GM19239 (cell line): ENCODE data around the gene IL1R2.
"Not testable (repeated sequence)": the region's sequence is repeated elsewhere in the genome, so short reads cannot be mapped to it uniquely, and the experiment has no call there.

Experiments
- DNase-seq: peaks from one replicate; pipeline ENCODE4 v3.0.0; 2011; ENCODE audit warnings: low spot score; ENCODE audit not compliant: insufficient read length
- FAIRE-seq: peaks from 2 replicates; lab custom pipeline; 2011; peaks lifted over from hg19 to GRCh38; lab: Jason Lieb, UNC

IL1R2 gene

GRCh38 chr2:102055346-102055990 is 63.7 kb downstream of the IL1R2 start:
- DNase-seq: no peak
- no peak for FAIRE-seq

- DNase-seq (no peak), FAIRE-seq (no peak)
These were observed 64.4 kb downstream of the IL1R2 start for GRCh38 chr2:102056079-102056581.

- FAIRE-seq: no peak
- no peak for DNase-seq
These were observed 65.9 kb downstream of the IL1R2 start for GRCh38 chr2:102057502-102058292.

- DNase-seq: no peak
- FAIRE-seq: no peak
These were observed 66.6 kb downstream of the IL1R2 start for GRCh38 chr2:102058293-102058833.

- FAIRE-seq: no peak
- DNase-seq: no peak
These were observed 67.4 kb downstream of the IL1R2 start for GRCh38 chr2:102059151-102059550.

DNA sequence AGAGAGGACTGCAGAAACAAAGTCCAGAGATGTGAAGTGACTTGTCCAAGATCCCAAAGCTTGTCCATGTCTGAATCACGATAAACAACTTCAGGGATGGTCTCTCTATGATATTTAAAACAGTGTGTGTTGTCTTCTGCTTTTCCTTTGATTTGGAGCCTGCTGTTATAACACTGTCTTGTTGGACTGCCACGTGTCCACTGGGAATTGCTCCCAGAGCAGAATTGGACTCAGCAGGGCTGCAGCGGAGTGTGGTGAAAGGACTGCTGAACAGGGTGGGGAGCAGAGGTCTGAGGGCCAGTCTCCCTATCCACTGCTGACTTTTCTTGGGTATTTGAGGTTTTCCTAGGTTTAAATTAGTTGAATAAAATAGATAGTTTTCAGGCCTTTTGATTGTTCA is 68.3 kb downstream of the IL1R2 start:
- DNase-seq (no peak), FAIRE-seq (no peak)

GRCh38 chr2:102060792-102061191 is 69.0 kb downstream of the IL1R2 start:
- FAIRE-seq (no peak), DNase-seq (no peak)

DNA sequence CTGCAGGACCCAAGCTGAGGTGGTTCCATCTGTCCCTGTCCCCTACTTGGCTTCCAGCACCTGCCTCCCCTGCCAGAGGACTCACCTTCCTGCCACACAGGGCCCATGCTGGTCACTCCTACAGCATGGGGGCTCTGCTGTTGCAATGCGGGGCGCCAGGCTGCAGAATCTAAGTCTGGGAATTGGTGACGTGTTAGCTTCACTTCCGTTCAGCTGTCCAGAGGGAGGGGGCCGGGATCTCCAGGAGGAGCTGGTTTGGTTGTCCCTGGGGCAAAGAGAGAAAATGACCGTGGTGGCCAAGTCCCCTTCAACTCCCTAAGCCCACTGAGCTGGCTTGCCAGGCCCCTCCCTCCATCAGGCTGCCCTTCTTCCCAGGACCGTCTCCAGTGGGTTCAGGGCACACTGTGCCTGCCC is 69.5 kb downstream of the IL1R2 start:
- FAIRE-seq: no peak

DNA sequence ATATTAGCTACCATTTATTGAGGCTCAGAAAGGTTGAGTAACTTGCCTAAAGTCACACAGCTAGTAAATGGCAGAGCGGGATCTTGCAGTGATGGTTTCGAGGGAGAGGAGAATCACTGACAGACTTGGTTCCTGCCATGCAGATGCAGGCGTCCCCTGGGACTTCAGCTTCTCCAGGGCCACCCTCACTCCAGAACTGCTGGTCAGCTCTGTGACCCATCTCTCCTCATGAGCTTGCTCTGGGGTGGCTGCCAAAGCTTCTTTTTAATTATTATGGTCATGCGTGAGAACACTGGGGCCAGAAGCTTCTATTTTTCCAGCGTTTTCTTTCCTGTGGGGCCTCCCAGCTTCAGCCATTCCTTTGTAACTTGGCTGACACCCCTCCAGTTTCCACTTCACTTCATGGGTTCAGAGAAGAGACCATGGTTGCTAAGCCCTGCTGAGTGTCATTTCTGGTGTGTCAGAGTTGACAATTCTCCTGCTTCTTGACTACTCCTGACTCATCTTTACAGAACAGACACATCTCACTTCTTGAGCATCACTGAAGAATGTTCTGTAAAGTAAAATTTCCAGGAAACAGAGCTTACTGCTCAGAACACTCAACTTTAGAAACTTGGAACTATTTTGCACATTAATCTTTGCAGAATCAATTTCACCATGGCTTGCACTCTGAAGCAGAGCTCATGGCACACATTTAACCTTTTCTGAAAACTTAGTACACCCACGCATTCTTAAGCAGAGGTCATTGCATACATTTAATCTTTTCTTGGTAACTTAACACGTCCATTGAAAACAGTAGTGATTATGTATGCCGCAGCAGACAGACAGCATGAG is 70.4 kb downstream of the IL1R2 start:
- DNase-seq: no peak
- no peak for FAIRE-seq

More for the DNA sequence above, 69.5 kb downstream of the IL1R2 start:
- no peak for DNase-seq

GRCh38 chr2:102062802-102063201 is 71.0 kb downstream of the IL1R2 start:
- no peak for FAIRE-seq
- DNase-seq: no peak

DNA sequence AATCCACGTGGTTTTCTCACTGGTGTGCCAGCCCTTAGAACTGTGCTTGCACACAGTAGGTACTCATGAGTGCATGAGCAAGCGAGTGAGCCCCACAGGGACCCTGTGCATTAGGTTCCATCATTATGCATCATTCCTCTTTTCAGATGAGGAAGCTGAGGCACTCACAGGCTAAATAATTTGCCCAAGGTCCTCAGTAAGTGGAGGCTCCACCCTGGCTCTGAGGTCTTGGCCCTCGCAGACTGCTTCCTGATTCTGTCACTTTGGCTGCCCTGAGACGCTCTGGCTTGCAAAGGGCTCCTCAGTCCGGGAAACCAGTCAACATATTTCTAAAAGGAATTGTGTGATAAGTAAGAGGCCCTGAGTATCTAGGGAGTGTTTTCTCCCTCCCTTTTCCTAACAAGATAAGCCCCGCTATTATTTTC is 71.7 kb downstream of the IL1R2 start:
- no peak for DNase-seq
- no peak for FAIRE-seq

DNA sequence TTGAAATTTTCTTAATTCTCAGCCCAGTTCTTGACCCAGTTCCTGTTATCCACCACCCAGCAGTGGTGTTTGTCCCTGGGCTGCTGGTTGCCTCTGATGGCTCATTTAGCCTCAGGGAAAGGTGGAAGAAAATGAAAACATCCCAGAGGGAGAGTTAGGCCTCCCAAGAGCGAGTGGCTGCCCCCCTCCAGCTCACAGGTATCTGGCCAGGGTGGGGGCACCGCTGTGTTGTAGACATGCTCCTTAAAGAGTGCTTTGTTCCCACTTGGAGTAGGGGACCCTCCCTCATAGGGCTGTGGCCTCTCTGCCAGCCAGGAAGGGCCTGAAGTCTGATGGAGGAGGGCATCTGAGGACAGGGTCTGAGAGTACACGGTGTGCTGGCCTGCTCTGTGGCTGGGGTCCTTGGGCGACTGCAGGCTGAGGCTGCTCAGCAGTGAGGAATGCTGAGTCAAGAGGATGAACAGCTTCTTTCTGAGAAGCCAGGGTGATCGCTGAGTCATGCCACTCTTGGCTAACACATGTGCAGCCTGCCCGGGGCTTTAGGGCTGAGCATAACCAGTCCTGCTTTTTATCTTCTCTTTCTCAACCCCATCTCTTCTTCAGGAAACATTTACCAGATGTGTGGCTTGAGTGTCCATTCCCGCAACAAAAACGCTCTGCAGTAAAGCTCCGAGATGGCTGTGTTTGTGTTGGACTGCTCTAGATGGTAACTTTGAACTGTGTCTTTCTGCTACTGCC is 72.3 kb downstream of the IL1R2 start:
- DNase-seq (no peak), FAIRE-seq (no peak)

DNA sequence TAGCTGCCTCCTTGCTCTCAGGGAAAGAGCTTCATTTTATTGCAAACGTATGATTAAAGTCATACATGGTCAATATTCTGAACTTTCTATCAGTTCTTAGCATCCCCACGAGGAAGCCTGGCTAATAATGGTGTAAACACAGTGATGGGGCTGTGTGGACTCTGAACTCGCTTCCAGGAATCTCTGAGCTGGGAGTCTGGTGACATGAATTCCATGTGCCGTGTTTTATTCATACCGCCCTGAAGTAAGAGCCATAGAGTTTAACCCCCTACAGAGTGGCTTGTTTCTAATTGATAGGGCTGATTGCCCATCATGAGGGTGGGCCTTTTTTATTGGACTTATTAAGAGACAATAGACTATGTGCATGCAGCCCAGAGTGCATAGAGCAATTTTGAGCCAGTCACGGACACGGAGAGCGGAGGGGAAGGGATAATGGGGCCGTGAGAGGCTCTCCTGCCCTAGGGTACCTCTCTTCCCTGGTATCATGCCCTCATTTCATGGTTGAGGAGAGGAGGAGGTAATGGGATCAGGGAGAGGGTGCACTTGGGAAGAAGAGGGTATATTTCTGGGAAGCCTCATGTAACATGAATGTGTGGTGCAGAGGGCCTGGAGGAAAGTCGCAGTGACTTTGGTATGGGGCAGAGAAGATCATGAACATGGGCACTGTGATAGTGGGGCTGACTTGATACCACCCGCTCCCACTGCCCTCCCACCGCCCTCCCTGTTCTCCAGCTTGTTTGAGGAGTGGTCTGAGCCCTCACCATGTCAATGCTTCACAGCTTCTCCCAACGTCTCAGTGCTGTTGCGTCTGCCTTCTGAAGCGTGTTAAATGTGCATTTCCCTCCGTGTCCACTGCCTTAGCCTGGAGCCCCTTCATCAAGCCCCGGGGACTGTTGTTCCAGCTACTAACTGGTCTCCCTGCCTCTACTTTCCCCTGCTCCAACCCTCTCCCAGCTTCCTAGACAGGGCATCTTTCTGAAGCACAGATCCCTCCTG is 73.2 kb downstream of the IL1R2 start:
- DNase-seq (no peak), FAIRE-seq (no peak)

- FAIRE-seq: no peak
- DNase-seq: no peak
These were observed 74.0 kb downstream of the IL1R2 start for GRCh38 chr2:102065675-102066252.

- DNase-seq (no peak), FAIRE-seq (no peak)
These were observed 74.8 kb downstream of the IL1R2 start for GRCh38 chr2:102066554-102066953.

DNA sequence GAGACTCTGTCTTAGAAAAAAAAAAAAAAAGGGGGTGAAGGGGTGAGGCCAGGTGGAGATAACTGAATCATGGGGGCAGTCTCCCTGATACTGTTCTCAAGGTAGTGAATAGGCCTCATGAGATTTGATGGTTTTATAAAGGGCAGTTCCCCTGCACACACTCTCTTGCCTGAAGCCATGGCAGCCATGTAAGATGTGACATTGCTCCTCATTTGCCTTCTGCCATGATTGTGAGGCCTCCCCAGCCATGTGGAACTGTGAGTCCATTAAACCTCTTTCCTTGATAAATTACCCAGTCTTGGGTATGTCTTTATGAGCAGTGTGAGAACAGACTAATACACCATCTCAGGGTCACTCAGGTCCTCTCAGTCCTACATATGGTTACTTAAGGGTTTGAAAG is 76.4 kb downstream of the IL1R2 start:
- not testable (repeated sequence) for FAIRE-seq, DNase-seq

DNA sequence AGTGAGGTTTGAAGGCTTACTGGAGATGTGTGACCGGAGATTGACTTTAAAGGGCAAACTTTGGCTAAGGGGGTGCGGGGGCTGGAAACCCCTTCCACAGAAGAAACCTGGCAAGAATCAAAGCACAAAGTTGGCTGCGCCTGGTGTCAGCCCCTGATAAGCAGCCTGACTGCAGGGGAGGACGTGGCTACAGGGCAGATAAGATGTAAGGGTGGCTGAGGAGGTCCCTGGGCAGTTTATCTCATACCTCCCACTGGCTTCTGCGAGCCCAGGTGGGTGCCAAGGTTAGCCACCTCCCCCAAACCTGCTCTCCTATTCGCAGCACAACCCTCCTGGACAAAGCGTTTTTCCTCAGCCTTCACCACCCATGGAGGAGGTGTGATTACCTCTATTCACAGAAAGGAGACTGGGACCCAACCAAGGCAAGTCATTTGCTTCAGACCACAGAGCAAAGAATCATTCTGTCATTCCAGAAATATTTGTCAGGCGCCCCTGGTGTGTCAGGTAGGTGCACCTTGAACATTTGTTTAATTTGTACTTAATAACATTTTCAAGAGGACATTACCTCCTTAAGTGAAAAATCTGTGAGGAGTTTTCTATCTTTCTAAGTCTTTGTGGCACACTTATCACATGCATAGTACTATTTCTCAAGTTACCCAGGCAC is 77.7 kb downstream of the IL1R2 start:
- DNase-seq (no peak), FAIRE-seq (no peak)
